GDM1 (cell line): ENCODE data around the gene ZFHX3.

ENCODE experiments used
- DNase-seq: peaks from one replicate; lab custom pipeline; 2025; lab: John Stamatoyannopoulos, UW

The ZFHX3 gene

GRCh38 chr16:72927199-72928089 lies 120.5 kb downstream of the ZFHX3 start:
- no peak for DNase-seq

GRCh38 chr16:72926177-72927070 lies 121.5 kb downstream of the ZFHX3 start:
- no peak for DNase-seq

GRCh38 chr16:72925631-72925979 lies 122.3 kb downstream of the ZFHX3 start:
- no peak for DNase-seq

- DNase-seq, result no peak
Measured at GRCh38 chr16:72924927-72925630, 122.8 kb downstream of the ZFHX3 start.

GRCh38 chr16:72924537-72924926 lies 123.4 kb downstream of the ZFHX3 start:
- no peak for DNase-seq

GRCh38 chr16:72923757-72924156 lies 124.2 kb downstream of the ZFHX3 start:
- DNase-seq, result no peak

- DNase-seq, result no peak
Measured at GRCh38 chr16:72922714-72923113, 125.2 kb downstream of the ZFHX3 start.

GRCh38 chr16:72921620-72922019 lies 126.3 kb downstream of the ZFHX3 start:
- DNase-seq, result no peak

GRCh38 chr16:72921106-72921505 lies 126.8 kb downstream of the ZFHX3 start:
- DNase-seq, result no peak

GRCh38 chr16:72917051-72917450 lies 130.9 kb downstream of the ZFHX3 start:
- DNase-seq, result no peak

GRCh38 chr16:72915331-72915730 lies 132.6 kb downstream of the ZFHX3 start:
- DNase-seq, result no peak

GRCh38 chr16:72913551-72913950 lies 134.4 kb downstream of the ZFHX3 start:
- DNase-seq, result no peak

GRCh38 chr16:72911971-72912370 lies 136.0 kb downstream of the ZFHX3 start:
- no peak for DNase-seq

- no peak for DNase-seq
Measured at GRCh38 chr16:72910875-72911274, 137.1 kb downstream of the ZFHX3 start.

GRCh38 chr16:72910381-72910780 lies 137.5 kb downstream of the ZFHX3 start:
- DNase-seq, result no peak

- no peak for DNase-seq
Measured at GRCh38 chr16:72909196-72909595, 138.7 kb downstream of the ZFHX3 start.

- no peak for DNase-seq
Measured at GRCh38 chr16:72908362-72909167, 139.4 kb downstream of the ZFHX3 start.

- no peak for DNase-seq
Measured at GRCh38 chr16:72905581-72905980, 142.3 kb downstream of the ZFHX3 start.

GRCh38 chr16:72903176-72903575 lies 144.8 kb downstream of the ZFHX3 start:
- no peak for DNase-seq

- no peak for DNase-seq
Measured at GRCh38 chr16:72902206-72902605, 145.7 kb downstream of the ZFHX3 start.

- no peak for DNase-seq
Measured at GRCh38 chr16:72901000-72901627, 146.8 kb downstream of the ZFHX3 start.
